Non-pigmented ciliary epithelial cell (primary cell): ENCODE data around the gene NKAPD1.
"Not testable (repeated sequence)": the region's sequence is repeated elsewhere in the genome, so short reads cannot be mapped to it uniquely, and the experiment has no call there.

Experiments used
- DNase-seq: peaks from one replicate; pipeline ENCODE4 v3.0.0-alpha.2; 2010; ENCODE audit warnings: low read depth

Gene NKAPD1

GRCh38 chr11:112086422-112087191, 12.5 kb downstream of the NKAPD1 start, which contains the start of the genes SDHD and TIMM8B:
TSS of gene SDHD (plus strand) at chr11:112086873. CDS start at chr11:112086908, 35 bp downstream.
TSS of gene TIMM8B (minus strand) at chr11:112086756. CDS start at chr11:112086723, 33 bp downstream.
- DNase-seq, result peak; percentile 87

DNA sequence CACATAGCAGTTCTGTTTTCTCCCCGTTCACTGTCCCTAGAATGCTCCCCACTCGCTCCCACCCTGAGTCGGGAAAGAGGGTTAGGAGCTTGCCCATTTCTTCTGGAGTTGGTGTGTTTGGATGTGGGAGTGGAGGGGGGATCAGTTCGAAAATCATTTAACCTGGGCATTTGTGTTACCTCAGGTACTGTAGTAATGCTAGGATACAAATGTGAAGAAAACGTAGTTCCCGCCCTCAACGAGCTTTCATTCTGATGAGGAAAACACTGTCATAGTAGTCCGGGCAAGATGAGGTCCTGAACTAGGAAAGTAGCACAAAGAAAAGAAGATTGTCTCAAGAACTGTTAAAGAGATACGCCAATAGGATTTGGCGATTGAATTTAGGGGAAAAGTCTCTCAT, 13.1 kb downstream of the NKAPD1 start:
- no peak for DNase-seq

DNA sequence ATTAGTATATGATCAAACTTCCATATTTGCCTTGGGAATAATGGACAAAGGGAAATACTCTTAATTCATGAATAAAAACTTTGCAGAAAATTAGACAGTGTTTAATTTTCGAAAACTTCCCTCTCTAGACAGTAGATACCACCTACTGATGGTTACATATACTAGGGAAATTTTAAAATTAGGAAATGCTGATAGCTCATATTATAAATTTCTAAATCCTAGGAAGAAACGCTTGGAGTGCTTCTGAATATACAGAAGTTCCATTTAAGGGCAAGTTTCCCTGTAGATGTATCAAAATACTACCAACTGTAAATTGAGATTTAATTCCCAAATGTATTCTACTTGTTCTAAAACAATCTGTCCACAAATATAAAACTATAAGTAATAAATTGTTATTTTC, 21.2 kb downstream of the NKAPD1 start:
- not testable (repeated sequence) for DNase-seq

- no peak for DNase-seq
These were observed 22.1 kb downstream of the NKAPD1 start for GRCh38 chr11:112096194-112096593.

DNA sequence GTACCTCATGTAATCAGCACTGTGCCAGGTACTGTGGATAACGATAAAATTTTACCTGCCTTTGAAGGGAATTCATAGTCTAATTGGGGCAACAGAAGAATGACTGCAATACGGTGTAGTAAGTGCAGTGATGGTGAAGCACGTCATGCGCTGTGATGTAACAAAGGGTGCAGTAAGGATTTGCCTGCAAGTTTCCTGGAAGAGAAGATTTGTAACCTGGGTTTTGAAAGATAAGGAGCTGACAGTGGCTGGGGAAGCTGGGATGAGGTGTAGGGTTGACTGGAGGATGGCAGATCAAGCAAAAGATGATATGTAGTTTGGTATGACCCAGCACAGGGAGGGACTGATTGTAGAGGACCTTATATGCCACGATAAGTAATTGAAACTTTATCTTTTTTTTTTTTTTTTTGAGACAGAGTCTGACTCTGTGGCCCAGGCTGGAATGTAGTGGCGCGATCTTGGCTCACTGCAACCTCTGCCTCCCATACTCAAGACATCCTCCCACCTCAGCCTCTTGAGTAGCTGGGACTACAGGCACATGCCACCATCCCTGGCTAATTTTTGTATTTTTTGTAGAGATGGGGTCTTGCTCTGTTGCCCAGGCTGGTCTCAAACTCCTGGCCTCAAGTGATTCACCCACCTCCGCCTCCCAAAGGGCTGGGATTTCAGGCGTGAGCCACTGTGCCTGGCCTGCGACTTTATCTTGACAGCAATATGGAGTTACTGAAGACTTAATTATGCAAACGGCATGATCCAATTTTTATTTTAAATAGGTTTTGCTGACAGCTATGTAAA, 23.8 kb downstream of the NKAPD1 start:
- no peak for DNase-seq

DNA sequence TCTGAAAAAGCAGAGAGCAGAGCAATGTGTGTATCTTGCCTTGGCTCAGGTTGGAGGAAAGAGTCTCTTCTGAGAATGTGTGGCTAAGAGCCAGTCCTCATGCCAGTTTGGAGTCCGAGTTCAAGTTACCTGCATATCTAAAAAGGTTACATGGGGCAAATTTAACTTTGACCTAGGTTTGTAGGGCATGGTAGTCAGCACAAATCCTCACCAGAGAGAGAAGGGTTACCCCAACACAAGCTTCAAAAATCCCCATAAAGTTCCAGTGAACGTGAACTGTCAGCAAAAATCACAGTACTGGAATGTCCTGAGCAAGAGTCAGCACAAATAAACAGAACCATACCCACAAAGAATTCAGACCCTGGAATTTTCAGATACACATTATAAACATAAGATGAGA, 26.4 kb downstream of the NKAPD1 start:
- DNase-seq, result no peak

- no peak for DNase-seq
These were observed 29.3 kb downstream of the NKAPD1 start for GRCh38 chr11:112103446-112103845.

- DNase-seq, result no peak
These were observed 32.0 kb downstream of the NKAPD1 start for GRCh38 chr11:112106070-112106469.

- DNase-seq, result no peak
These were observed 39.7 kb downstream of the NKAPD1 start for GRCh38 chr11:112113539-112114457.

DNA sequence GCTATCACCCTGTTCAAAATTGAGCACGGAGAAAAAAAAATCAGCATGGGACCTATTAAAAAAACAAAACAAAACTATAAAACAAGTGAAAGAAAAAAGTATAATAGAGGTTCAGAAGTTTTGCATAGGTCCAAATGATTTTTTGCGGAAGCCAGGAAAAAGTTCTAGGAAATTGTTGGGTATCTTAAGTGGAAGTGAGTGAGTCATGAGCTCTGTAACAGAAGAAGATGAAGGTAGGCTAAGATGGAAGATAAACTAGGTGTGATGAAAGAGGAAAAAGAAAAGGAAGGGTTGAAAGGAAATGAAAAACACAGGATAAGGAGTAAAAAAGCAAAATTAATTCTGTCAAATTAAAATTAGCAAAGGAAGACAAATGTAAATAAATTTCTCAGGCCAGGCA, 40.4 kb downstream of the NKAPD1 start:
- DNase-seq, result no peak

- DNase-seq, result no peak
These were observed 41.3 kb downstream of the NKAPD1 start for GRCh38 chr11:112115386-112115785.

- no peak for DNase-seq
These were observed 44.1 kb downstream of the NKAPD1 start for GRCh38 chr11:112118176-112118575.

DNA sequence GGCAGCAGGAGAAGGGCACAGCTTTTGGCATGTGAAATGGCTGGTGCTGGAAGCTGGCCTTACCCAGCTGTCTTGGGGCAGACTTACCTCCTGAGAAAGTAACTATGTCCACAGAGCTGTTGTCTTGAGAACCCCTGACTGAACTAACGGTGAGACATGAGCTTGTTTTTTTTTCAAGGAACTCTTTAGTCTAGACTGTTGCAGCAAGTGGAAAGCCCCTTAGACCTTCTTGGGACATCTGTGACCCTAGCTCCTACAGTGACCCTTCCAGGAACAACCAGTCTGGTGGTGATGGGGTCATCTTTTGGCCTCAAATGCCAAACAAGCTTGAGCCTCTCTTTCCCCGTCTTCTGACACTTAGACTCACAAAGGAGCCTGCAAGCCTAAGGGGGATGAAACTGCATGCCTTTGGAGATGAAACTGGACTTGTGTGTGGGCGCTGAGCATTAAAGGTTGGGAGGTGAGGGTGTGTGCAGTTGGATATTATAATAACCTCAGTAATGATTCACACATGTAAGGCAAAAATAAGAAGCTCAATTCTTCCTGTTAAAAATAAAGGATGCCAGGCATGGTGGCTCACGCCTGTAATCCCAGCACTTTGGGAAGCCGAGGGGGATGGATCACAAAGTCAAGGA, 48.0 kb downstream of the NKAPD1 start:
- no peak for DNase-seq

GRCh38 chr11:112123129-112123528, 49.0 kb downstream of the NKAPD1 start:
- no peak for DNase-seq

GRCh38 chr11:112127056-112127455, 53.0 kb downstream of the NKAPD1 start:
- DNase-seq, result no peak

DNA sequence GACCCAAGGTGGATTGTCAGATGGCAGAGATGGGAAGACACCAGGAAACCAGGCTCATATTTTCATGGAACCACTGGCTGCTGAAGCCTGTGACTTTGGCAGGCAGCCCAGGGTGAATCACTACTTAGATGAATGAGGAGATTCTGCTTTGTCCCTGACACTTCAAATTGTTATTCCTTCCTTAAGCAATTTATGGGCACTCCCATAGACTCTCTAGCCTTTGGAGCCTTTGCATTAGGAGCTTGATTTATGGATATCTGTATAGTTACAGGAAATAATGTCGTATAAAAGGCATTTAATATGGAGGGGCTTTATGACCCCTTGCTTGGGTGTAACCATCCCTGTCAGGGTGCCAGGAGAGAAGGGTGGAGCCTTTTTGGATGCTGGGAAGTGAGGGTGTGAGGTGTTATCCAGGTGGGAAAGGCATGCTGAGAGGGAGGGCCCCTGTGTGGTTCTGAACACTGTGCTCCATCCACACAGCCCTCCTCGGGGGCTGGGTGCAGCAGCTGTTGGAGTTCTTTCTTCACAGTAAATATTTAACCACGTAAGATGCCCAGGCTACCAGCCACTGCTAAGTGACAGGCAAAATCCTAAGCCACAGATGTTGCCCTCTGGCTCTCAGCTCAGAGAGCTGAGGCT, 54.5 kb downstream of the NKAPD1 start:
- DNase-seq, result peak; percentile 30

DNA sequence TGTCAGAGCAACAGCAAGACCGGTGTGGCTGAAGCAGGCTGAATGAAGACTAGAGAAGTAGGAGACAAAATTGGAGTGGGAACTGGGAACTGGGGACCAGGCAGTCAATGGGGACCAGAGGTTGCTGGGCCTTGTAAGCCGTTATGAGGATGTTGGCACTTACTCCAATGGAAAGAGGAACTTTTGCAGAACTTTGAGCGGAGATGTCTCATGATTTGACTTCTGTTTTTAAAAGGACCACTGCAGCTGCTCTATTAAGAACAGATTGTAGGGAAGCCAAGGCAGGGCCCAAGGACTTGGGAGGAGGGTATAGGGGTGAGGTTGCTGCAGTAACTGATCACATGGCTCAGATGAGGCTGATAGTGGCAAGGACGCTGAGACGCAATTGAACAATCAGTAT, 55.6 kb downstream of the NKAPD1 start:
- no peak for DNase-seq

DNA sequence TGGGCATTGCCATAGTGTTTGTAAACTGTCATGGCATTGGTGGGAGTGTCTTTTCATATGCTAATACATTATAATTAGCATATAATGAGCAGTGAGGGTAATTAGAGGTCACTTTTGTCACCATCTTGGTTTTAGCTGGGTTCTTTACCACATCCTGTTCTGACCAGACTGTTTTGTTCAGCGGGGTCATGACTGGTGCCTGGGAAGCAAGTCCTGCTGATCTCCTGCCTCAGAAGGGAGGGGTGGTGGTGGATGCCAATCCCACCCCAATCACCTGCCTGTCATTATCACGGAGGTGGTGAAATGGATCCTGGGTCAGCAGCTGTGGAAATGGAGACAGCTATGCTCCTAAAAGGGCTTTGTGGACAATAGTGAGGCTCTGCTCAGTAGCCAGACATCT, 58.6 kb downstream of the NKAPD1 start:
- no peak for DNase-seq

- DNase-seq, result no peak
These were observed 60.4 kb downstream of the NKAPD1 start for GRCh38 chr11:112134473-112134872.
